ENCODE data around the gene CCT2. TPM values are rescaled to one million over a fixed set of nuclear protein-coding genes. Genes with fewer than 3 reads are reported as not detected.

CCT2 gene
- polyA plus RNA-seq, 1 donor: 164 TPM

DNA sequence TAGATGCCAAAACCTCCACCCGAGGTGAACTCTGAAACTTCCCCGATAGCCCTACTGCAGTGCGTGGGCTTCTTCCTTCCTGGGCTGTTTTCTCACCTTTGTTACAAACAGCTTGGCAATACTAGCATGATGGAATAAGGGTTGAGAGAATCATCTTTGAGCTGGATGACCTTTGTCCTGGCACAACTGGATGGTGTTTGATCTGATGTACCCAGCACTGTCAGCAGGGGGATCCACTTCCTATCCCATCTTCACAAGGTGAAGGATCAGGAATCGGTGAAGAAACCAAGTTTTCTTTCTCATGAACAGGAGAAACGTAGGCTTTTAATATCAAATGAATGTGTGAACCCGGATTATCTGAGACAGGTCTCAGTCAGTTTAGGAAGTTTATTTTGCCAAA is 44.9 kb downstream of the CCT2 start:
- Histone ChIP-seq H3K4me3 (ENCODE audit: low read length) (no peak overlapping the region), H3K9me3 (ENCODE audit: control insufficient read depth, low read depth, low read length) (no peaks in the 10 kb centered on the region), H3K27me3 (ENCODE audit: control insufficient read depth, insufficient read depth, low read length) (no peaks in the 10 kb centered on the region), H3K36me3 (ENCODE audit: control insufficient read depth, insufficient read depth, low read length) (no peaks in the 10 kb centered on the region), H3K4me1 (ENCODE audit: control insufficient read depth, insufficient read depth, low read length) (no peaks in the 10 kb centered on the region), H3K27ac (ENCODE audit: low read length) (no peak overlapping the region)
- WGBS (ENCODE audit: insufficient coverage, low lambda C conversion rate): no CpG with 5 or more reads among the region's 6 CpGs
- DNase-seq: no peak

DNA sequence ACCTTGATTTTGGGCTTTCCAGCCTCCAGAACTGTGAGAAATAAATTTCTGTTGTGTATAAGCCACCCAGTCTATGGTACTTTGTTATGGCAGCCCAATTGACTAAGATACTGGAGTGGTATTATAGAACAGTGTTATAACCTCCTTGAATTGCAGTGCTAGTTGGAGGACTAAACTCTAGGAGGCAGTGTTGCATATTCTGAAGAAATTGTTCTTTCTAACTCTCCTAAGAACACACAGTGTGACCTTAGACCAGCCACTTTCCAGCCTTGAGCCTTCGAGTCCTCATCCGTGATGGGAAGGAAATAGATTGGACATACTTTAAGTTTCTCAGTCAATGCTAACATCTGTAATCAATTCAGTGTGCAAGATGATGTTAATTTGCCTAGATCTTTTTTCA is 47.8 kb downstream of the CCT2 start:
- no peak overlapping the region for H3K4me3 ChIP-seq (ENCODE audit: low read length)
- no peaks in the 10 kb centered on the region for H3K9me3 ChIP-seq (ENCODE audit: control insufficient read depth, low read depth, low read length)
- no peak for DNase-seq
- no peaks in the 10 kb centered on the region for H3K4me1 ChIP-seq (ENCODE audit: control insufficient read depth, insufficient read depth, low read length)
- H3K27ac ChIP-seq (ENCODE audit: low read length): no peak overlapping the region
- no peaks in the 10 kb centered on the region for H3K36me3 ChIP-seq (ENCODE audit: control insufficient read depth, insufficient read depth, low read length)
- H3K27me3 ChIP-seq (ENCODE audit: control insufficient read depth, insufficient read depth, low read length): no peaks in the 10 kb centered on the region
- WGBS (ENCODE audit: insufficient coverage, low lambda C conversion rate): no CpG with 5 or more reads among the region's 2 CpGs

DNA sequence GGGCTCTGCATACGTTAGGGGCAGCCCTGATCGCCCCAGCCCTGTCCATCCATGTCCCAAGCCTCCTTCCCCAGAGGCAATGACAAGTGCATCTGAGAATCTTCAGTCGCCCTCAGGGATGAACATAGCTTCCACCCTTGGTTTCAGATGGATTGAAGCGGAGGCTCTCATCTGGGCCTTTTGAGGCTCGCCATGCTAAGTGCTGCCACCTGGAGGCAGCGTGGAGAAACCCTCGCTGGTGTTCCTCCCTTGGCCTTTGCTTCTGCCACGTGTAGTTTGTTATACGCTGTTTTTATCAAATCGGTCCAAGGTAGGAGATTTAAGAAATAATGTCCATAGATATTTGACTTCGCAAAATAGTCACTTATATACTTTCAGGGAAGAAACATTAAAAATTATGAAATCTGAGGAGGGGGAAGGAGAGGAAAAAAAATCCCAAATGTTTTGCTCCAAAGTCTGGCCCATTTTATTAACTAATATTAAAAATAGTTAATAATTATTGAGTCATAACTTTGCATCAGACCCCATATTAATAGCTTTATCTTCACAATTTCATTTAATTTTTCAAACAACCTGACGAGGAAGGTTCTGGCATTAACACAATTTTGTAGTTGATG is 54.2 kb downstream of the CCT2 start:
- WGBS (ENCODE audit: insufficient coverage, low lambda C conversion rate): 12% methylated on average over 3 of the region's 12 CpGs
- no peaks in the 10 kb centered on the region for H3K27me3 ChIP-seq (ENCODE audit: control insufficient read depth, insufficient read depth, low read length)
- H3K36me3 ChIP-seq (ENCODE audit: control insufficient read depth, insufficient read depth, low read length): no peaks in the 10 kb centered on the region
- H3K27ac ChIP-seq (ENCODE audit: low read length): no peak overlapping the region
- no peaks in the 10 kb centered on the region for H3K4me1 ChIP-seq (ENCODE audit: control insufficient read depth, insufficient read depth, low read length)
- no peaks in the 10 kb centered on the region for H3K9me3 ChIP-seq (ENCODE audit: control insufficient read depth, low read depth, low read length)
- H3K4me3 ChIP-seq (ENCODE audit: low read length): no peak overlapping the region
- DNase-seq: peak; percentile 58 to 60

DNA sequence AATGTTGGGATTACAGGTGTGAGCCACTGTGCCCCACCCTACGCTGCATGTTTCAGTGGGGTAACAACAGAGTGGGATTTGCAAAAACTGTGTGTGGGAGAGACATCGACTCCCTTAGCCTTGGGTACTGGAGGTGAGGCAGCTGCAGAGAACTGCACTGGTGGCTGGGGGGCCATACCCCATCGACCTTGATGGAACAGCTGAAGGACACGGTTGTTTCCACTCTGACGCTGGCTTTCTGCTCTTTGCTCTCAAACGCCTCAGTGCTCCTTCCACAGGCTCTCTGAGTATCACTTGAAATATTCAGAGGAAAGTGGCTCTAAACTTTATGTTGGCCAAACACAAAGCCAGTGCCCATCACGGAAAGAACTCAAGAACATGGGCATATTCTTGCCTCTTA is 56.3 kb downstream of the CCT2 start:
- Histone ChIP-seq H3K36me3 (ENCODE audit: control insufficient read depth, insufficient read depth, low read length) (no peaks in the 10 kb centered on the region), H3K4me1 (ENCODE audit: control insufficient read depth, insufficient read depth, low read length) (no peaks in the 10 kb centered on the region), H3K4me3 (ENCODE audit: low read length) (no peak overlapping the region), H3K27me3 (ENCODE audit: control insufficient read depth, insufficient read depth, low read length) (peaks cover 2% of the 10 kb centered on the region), H3K27ac (ENCODE audit: low read length) (no peak overlapping the region), H3K9me3 (ENCODE audit: control insufficient read depth, low read depth, low read length) (no peaks in the 10 kb centered on the region)
- DNase-seq: no peak
- 100% methylated on average over 2 of the region's 7 CpGs for WGBS (ENCODE audit: insufficient coverage, low lambda C conversion rate)

DNA sequence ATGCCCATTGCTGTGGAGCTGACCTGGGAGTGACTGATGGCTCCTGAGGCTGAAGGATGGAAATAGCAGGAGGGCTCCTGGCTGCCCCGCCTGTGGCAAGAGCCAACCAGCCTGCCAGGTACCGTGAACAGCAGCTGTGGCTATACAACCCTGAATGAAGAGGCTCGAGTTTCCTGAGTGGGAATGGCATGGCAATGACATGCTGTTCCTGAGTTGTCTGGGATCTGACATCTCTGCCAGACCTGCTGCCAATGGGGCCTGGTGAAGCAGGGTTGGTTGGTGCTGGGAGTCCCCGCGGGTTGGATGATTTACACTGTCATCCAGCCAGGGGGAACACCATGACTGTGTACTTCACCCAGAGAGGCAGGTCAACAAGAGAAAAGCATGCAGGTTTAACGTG is 57.3 kb downstream of the CCT2 start:
- no peaks in the 10 kb centered on the region for H3K4me1 ChIP-seq (ENCODE audit: control insufficient read depth, insufficient read depth, low read length)
- WGBS (ENCODE audit: insufficient coverage, low lambda C conversion rate): no CpG with 5 or more reads among the region's 6 CpGs
- no peak overlapping the region for H3K27ac ChIP-seq (ENCODE audit: low read length)
- H3K9me3 ChIP-seq (ENCODE audit: control insufficient read depth, low read depth, low read length): no peaks in the 10 kb centered on the region
- no peak for DNase-seq
- H3K36me3 ChIP-seq (ENCODE audit: control insufficient read depth, insufficient read depth, low read length): no peaks in the 10 kb centered on the region
- peaks cover 2% of the 10 kb centered on the region for H3K27me3 ChIP-seq (ENCODE audit: control insufficient read depth, insufficient read depth, low read length)
- H3K4me3 ChIP-seq (ENCODE audit: low read length): no peak overlapping the region

DNA sequence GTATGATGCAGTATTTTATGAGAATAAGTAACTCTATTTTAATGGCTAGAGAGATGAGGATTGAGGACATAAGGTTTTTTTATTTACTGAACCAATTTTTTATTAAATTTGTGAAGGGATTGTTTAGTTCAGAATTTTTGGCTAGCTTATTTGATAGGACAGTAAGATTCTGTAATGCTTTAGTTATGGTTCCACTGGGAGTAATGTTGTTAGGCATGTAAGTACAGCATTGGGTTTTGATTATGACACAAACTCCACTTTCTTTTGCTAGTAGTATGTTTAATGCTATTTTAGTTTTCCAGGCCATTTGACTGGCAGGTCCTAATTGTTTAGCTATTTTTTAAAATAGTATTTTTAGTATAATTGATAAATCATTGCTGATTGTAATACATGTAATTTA is 59.3 kb downstream of the CCT2 start:
- Histone ChIP-seq H3K36me3 (ENCODE audit: control insufficient read depth, insufficient read depth, low read length) (no peaks in the 10 kb centered on the region), H3K27ac (ENCODE audit: low read length) (no peak overlapping the region), H3K4me3 (ENCODE audit: low read length) (no peak overlapping the region), H3K4me1 (ENCODE audit: control insufficient read depth, insufficient read depth, low read length) (no peaks in the 10 kb centered on the region), H3K27me3 (ENCODE audit: control insufficient read depth, insufficient read depth, low read length) (peaks cover 2% of the 10 kb centered on the region), H3K9me3 (ENCODE audit: control insufficient read depth, low read depth, low read length) (no peaks in the 10 kb centered on the region)
- no peak for DNase-seq

DNA sequence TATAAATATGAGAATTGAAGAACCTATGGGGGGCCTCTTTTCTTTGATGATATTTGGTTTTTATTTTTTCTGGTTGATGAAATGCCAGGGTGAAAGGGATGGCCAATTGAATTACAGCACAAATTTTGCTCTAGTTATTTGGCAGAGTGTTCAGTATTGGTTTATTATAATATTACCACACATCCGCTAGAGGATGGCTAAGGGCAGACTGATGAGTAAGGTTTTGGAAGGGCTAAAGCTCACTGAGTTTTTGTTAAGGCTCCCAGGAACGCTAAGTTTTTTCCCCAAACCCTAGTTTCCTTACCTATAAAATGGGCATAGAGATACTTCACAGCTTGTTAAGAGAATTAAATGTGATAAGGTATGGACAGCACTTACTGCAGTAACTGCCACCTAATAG is 59.8 kb downstream of the CCT2 start:
- Histone ChIP-seq H3K36me3 (ENCODE audit: control insufficient read depth, insufficient read depth, low read length) (no peaks in the 10 kb centered on the region), H3K27ac (ENCODE audit: low read length) (no peak overlapping the region), H3K27me3 (ENCODE audit: control insufficient read depth, insufficient read depth, low read length) (peaks cover 2% of the 10 kb centered on the region), H3K4me3 (ENCODE audit: low read length) (no peak overlapping the region), H3K9me3 (ENCODE audit: control insufficient read depth, low read depth, low read length) (no peaks in the 10 kb centered on the region), H3K4me1 (ENCODE audit: control insufficient read depth, insufficient read depth, low read length) (no peaks in the 10 kb centered on the region)
- no CpG with 5 or more reads among the region's 2 CpGs for WGBS (ENCODE audit: insufficient coverage, low lambda C conversion rate)
- DNase-seq: no peak

DNA sequence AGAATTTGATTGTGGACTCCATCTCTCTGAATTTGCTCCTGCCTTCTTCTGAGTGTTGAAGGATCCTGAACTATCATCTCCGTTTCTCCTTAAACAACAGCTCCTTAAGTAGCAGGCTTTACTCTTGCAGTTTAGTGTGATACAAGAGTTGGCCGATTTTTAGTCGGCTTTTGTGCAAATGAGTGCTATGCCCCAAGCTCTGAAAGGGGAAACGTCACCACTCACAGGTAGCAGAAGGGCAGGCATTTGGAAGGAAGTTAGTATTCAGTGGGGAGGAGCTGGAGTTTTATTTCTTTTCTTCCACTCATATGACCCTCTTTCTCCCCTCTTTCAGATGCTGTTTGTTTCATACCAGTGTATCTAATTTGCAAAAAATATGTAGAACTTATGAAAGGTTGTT is 61.9 kb downstream of the CCT2 start:
- H3K27me3 ChIP-seq (ENCODE audit: control insufficient read depth, insufficient read depth, low read length): peaks cover 2% of the 10 kb centered on the region
- H3K9me3 ChIP-seq (ENCODE audit: control insufficient read depth, low read depth, low read length): no peaks in the 10 kb centered on the region
- H3K36me3 ChIP-seq (ENCODE audit: control insufficient read depth, insufficient read depth, low read length): no peaks in the 10 kb centered on the region
- WGBS (ENCODE audit: insufficient coverage, low lambda C conversion rate): no CpG with 5 or more reads among the region's 4 CpGs
- no peaks in the 10 kb centered on the region for H3K4me1 ChIP-seq (ENCODE audit: control insufficient read depth, insufficient read depth, low read length)
- no peak overlapping the region for H3K4me3 ChIP-seq (ENCODE audit: low read length)
- H3K27ac ChIP-seq (ENCODE audit: low read length): no peak overlapping the region
- no peak for DNase-seq

DNA sequence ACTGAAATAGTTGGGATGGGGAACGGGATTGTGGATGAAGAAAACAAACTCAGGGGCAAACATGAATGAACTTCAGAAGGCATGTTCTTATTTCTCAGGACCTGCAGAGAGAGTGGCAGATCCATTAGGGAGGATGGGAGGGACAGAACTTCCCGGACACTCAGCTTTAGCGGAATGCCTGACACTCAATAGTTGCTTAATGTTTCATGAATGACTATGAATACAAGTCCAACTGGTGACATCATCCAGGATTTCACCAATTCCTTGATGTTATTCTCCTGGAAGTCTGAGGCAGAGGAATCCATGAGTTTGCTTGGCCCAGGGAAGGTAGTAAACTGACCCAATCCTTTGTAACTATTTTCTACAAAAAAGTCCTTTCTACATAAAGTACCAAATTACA is 63.2 kb downstream of the CCT2 start:
- WGBS (ENCODE audit: insufficient coverage, low lambda C conversion rate): no CpG with 5 or more reads among the region's 3 CpGs
- DNase-seq: no peak
- H3K4me3 ChIP-seq (ENCODE audit: low read length): no peak overlapping the region

DNA sequence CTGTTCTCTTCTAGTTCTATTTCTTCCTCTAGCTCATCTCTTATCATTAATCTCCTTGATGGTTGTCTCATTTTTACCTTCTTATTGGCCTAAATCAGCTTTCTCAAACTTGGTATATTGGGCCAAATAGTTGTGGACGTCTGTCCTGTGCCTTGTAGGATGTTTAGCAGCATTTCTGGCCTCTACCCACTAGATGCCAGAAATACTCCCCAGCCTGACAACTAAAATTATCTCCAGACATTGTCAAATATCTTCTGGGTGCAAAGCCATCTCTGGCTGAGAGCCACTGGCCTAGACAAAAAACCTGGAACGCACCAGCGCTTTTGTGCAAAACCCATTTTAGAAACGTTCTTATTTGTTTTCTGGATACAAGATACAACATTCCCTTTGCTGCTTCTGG is 64.3 kb downstream of the CCT2 start:
- no CpG with 5 or more reads among the region's 4 CpGs for WGBS (ENCODE audit: insufficient coverage, low lambda C conversion rate)

More for the DNA sequence above, 63.2 kb downstream of the CCT2 start:
- Histone ChIP-seq H3K27ac (ENCODE audit: low read length) (no peak overlapping the region), H3K36me3 (ENCODE audit: control insufficient read depth, insufficient read depth, low read length) (no peaks in the 10 kb centered on the region), H3K27me3 (ENCODE audit: control insufficient read depth, insufficient read depth, low read length) (peaks cover 2% of the 10 kb centered on the region), H3K4me1 (ENCODE audit: control insufficient read depth, insufficient read depth, low read length) (no peaks in the 10 kb centered on the region), H3K9me3 (ENCODE audit: control insufficient read depth, low read depth, low read length) (no peaks in the 10 kb centered on the region)

More for the DNA sequence above, 64.3 kb downstream of the CCT2 start:
- H3K36me3 ChIP-seq (ENCODE audit: control insufficient read depth, insufficient read depth, low read length): no peaks in the 10 kb centered on the region
- H3K4me1 ChIP-seq (ENCODE audit: control insufficient read depth, insufficient read depth, low read length): no peaks in the 10 kb centered on the region
- H3K27me3 ChIP-seq (ENCODE audit: control insufficient read depth, insufficient read depth, low read length): peaks cover 2% of the 10 kb centered on the region
- no peak overlapping the region for H3K4me3 ChIP-seq (ENCODE audit: low read length)
- no peak for DNase-seq
- H3K9me3 ChIP-seq (ENCODE audit: control insufficient read depth, low read depth, low read length): no peaks in the 10 kb centered on the region
- no peak overlapping the region for H3K27ac ChIP-seq (ENCODE audit: low read length)

Data from large intestine (tissue), 3 donors.